OCI-LY1 (cell line): ENCODE data around the gene ENOX2.

Experiments used
- CTCF ChIP-seq: fragments of 200-600 bp; sonication (generic), shearing (Covaris generic); IDR thresholded peaks from 2 replicates; pipeline ENCODE4 v1.5.1; 2017; ENCODE audit warnings: mild to moderate bottlenecking, antibody characterized with exemption, low read length, moderate library complexity, mixed read lengths
- EZH2 ChIP-seq: fragments of 200-600 bp; sonication (generic), shearing (Covaris generic); IDR thresholded peaks from 2 replicates; pipeline ENCODE4 v1.8.0; 2017; ENCODE audit warnings: borderline replicate concordance, mixed run types, mild to moderate bottlenecking, antibody characterized with exemption, low read length, moderate library complexity, mixed read lengths

GRCh38 chrX:130680164-130681035 lies 222.6 kb downstream of the ENOX2 start:
- TF ChIP-seq CTCF: no peak
- TF ChIP-seq EZH2: no peak
